ENCODE results near the gene RTP5.
"Not testable (repeated sequence)": the region's sequence is repeated elsewhere in the genome, so short reads cannot be mapped to it uniquely, and the experiment has no call there.

RTP5 gene

GRCh38 chr2:241869087-241869961, at the start of gene RTP5:
TSS of gene RTP5 (plus strand) at chr2:241869729. CDS start at chr2:241869757, 28 bp downstream.
- DNase-seq (ENCODE audit: low read depth) = no peak

GRCh38 chr2:241819947-241820624, 49.4 kb upstream of the RTP5 start:
- DNase-seq (ENCODE audit: low read depth) = not testable (repeated sequence)

- no peak for DNase-seq (ENCODE audit: low read depth)
Observed at GRCh38 chr2:241820625-241821384, 48.7 kb upstream of the RTP5 start.

GRCh38 chr2:241821460-241822263, 47.9 kb upstream of the RTP5 start:
- no peak for DNase-seq (ENCODE audit: low read depth)

GRCh38 chr2:241822264-241822623, 47.3 kb upstream of the RTP5 start:
- no peak for DNase-seq (ENCODE audit: low read depth)

- not testable (repeated sequence) for DNase-seq (ENCODE audit: low read depth)
Observed at GRCh38 chr2:241823531-241824437, 45.7 kb upstream of the RTP5 start.

GRCh38 chr2:241827394-241827793, 42.1 kb upstream of the RTP5 start:
- DNase-seq (ENCODE audit: low read depth) = no peak

GRCh38 chr2:241833101-241833663, 36.3 kb upstream of the RTP5 start:
- no peak for DNase-seq (ENCODE audit: low read depth)

- DNase-seq (ENCODE audit: low read depth) = not testable (repeated sequence)
Observed at GRCh38 chr2:241833756-241834526, 35.6 kb upstream of the RTP5 start.

- no peak for DNase-seq (ENCODE audit: low read depth)
Observed at GRCh38 chr2:241834527-241835210, 34.9 kb upstream of the RTP5 start.

GRCh38 chr2:241835611-241836010, 33.9 kb upstream of the RTP5 start:
- DNase-seq (ENCODE audit: low read depth) = no peak

- DNase-seq (ENCODE audit: low read depth) = no peak
Observed at GRCh38 chr2:241836292-241836691, 33.2 kb upstream of the RTP5 start.

GRCh38 chr2:241837197-241837965, 32.1 kb upstream of the RTP5 start:
- no peak for DNase-seq (ENCODE audit: low read depth)

GRCh38 chr2:241841181-241842066, 28.1 kb upstream of the RTP5 start:
- no peak for DNase-seq (ENCODE audit: low read depth)

- DNase-seq (ENCODE audit: low read depth) = no peak
Observed at GRCh38 chr2:241842067-241842415, 27.5 kb upstream of the RTP5 start.

- DNase-seq (ENCODE audit: low read depth) = peak; percentile 50
Observed at GRCh38 chr2:241842620-241843211, 26.8 kb upstream of the RTP5 start.
